CD1c-positive myeloid dendritic cell (primary cell): ENCODE measurements around the gene SLFNL1.

Experiments
- DNase-seq: peaks from one replicate; pipeline ENCODE4 v3.0.0-alpha.2; 2016; ENCODE audit errors: extremely low spot score

The SLFNL1 gene

GRCh38 chr1:41020109-41020576, 1.4 kb downstream of the SLFNL1 start:
- no peak for DNase-seq

GRCh38 chr1:41019353-41019745, 2.2 kb downstream of the SLFNL1 start:
- no peak for DNase-seq

- no peak for DNase-seq
Measured at GRCh38 chr1:41018018-41018410, 3.5 kb downstream of the SLFNL1 start.

- no peak for DNase-seq
Measured at GRCh38 chr1:41017141-41018017, 4.1 kb downstream of the SLFNL1 start.

GRCh38 chr1:41015897-41016470, 5.5 kb downstream of the SLFNL1 start:
- no peak for DNase-seq

- DNase-seq = no peak
Measured at GRCh38 chr1:41015281-41015896, 6.1 kb downstream of the SLFNL1 start.

- no peak for DNase-seq
Measured at GRCh38 chr1:41014871-41015270, 6.7 kb downstream of the SLFNL1 start.

GRCh38 chr1:41013796-41014195, 7.7 kb downstream of the SLFNL1 start:
- peak; percentile 63 for DNase-seq

- DNase-seq = no peak
Measured at GRCh38 chr1:41013024-41013423, 8.5 kb downstream of the SLFNL1 start.

- DNase-seq = no peak
Measured at GRCh38 chr1:41010345-41010744, 11.2 kb downstream of the SLFNL1 start.

GRCh38 chr1:41009466-41009865, 12.1 kb downstream of the SLFNL1 start:
- no peak for DNase-seq

- no peak for DNase-seq
Measured at GRCh38 chr1:41006942-41007865, 14.3 kb downstream of the SLFNL1 start.

GRCh38 chr1:41005876-41006275, 15.6 kb downstream of the SLFNL1 start:
- DNase-seq = no peak

- peak; percentile 96 for DNase-seq
Measured at GRCh38 chr1:41003640-41004220, 17.8 kb downstream of the SLFNL1 start.

- no peak for DNase-seq
Measured at GRCh38 chr1:41003127-41003639, 18.3 kb downstream of the SLFNL1 start.

- no peak for DNase-seq
Measured at GRCh38 chr1:40998668-40999067, 22.9 kb downstream of the SLFNL1 start.

GRCh38 chr1:40997096-40997495, 24.4 kb downstream of the SLFNL1 start:
- no peak for DNase-seq

GRCh38 chr1:40989066-40989465, 32.5 kb downstream of the SLFNL1 start:
- no peak for DNase-seq

GRCh38 chr1:40988280-40988679, 33.2 kb downstream of the SLFNL1 start:
- DNase-seq = no peak

GRCh38 chr1:40987439-40988276, 33.9 kb downstream of the SLFNL1 start:
- no peak for DNase-seq
